GM11168 (cell line): Measurements from ENCODE around the gene FAM53C.
"Not testable (repeated sequence)": the region's sequence is repeated elsewhere in the genome, so short reads cannot be mapped to it uniquely, and the experiment has no call there.

Source experiments
- in situ Hi-C: fragments of 300-500 bp; cut with MboI; formaldehyde crosslinking; loops from one replicate; pipeline ENCODE4 v1.12.0; 2022; ENCODE audit warnings: low sequenced_read_pairs; ENCODE audit not compliant: unreplicated experiment

Gene FAM53C

GRCh38 chr5:138386290-138386689 is 48.2 kb downstream of the FAM53C start:
- in situ Hi-C loops, result no loop called here

GRCh38 chr5:138389332-138389731 is 51.3 kb downstream of the FAM53C start:
- in situ Hi-C loops, result no loop called here

GRCh38 chr5:138389911-138390310 is 51.8 kb downstream of the FAM53C start:
- in situ Hi-C loops, result not testable (repeated sequence)

- in situ Hi-C loops, result no loop called here
Observed at GRCh38 chr5:138391859-138392386, 53.9 kb downstream of the FAM53C start.
